IPS-18a (cell line): ENCODE data around the gene MYH9.
"Not testable (repeated sequence)": the region's sequence is repeated elsewhere in the genome, so short reads cannot be mapped to it uniquely, and the experiment has no call there.

Source experiments
- H3K27ac ChIP-seq: one replicate; pipeline ENCODE4 v1.5.1; 2013; ENCODE audit warnings: low read length
- H3K27me3 ChIP-seq: one replicate; pipeline ENCODE4 v1.6.1; 2013; ENCODE audit warnings: mild to moderate bottlenecking, low read length; ENCODE audit not compliant: control insufficient read depth, insufficient read depth
- H3K36me3 ChIP-seq: one replicate; pipeline ENCODE4 v1.6.1; 2013; ENCODE audit warnings: low read depth, low read length; ENCODE audit not compliant: control insufficient read depth
- H3K4me1 ChIP-seq: one replicate; pipeline ENCODE4 v1.6.1; 2013; ENCODE audit warnings: low read depth, low read length; ENCODE audit not compliant: control insufficient read depth
- H3K4me3 ChIP-seq: one replicate; pipeline ENCODE4 v1.5.1; 2013; ENCODE audit warnings: low read length
- H3K9ac ChIP-seq: one replicate; pipeline ENCODE4 v1.6.1; 2013; ENCODE audit warnings: mild to moderate bottlenecking, low read length, moderate library complexity
- H3K9me3 ChIP-seq: one replicate; pipeline ENCODE4 v1.6.1; 2013; ENCODE audit warnings: low read depth, low read length; ENCODE audit not compliant: control insufficient read depth

Gene MYH9

DNA sequence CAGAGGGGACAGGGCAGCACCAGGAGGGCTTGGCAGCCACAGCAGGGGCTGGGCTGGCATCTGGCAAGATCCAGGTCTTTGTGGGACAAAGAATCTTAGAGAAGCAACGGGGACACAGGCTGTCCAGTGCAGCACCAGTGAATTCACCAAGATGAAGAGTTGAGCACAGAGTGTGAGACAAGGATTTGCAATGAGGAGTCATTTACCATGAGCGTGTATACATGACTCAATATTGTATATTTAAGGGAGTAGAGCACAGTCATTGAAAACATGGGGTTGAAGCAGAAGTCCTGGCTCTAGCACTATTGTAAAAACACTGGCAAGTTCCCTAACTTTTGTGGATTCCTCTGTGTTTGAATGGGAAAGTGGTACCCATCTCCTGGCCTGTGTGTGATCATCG lies 131.3 kb downstream of the MYH9 start:
- no peaks in the 10 kb centered on the region for H3K36me3 ChIP-seq
- H3K9me3 ChIP-seq, result no peaks in the 10 kb centered on the region
- no peak overlapping the region for H3K27ac ChIP-seq
- no peaks in the 10 kb centered on the region for H3K27me3 ChIP-seq
- H3K4me3 ChIP-seq, result no peak overlapping the region
- H3K9ac ChIP-seq, result no peak overlapping the region
- peaks cover 20% of the 10 kb centered on the region for H3K4me1 ChIP-seq

DNA sequence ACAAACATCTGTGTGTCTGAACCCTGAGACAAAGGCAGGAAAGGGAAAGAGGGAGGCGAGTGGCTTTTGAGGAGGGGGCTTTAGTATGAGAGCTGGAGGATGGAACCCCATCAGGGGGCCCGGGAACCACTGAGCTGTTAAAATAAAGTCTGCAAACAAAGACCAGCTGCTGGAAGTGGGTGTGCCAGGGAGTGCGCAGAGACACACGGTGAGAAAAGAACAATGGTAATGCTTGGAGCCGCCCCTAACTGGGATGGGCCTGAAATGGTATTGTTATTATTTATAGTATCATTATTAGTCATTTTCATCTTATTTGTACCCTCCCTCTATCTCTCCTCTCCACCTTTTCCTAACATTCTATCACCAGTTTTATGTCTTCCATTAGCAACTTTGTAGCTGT lies 132.2 kb downstream of the MYH9 start:
- H3K9me3 ChIP-seq, H3K4me3 ChIP-seq, H3K27me3 ChIP-seq, H3K9ac ChIP-seq, H3K36me3 ChIP-seq, H3K27ac ChIP-seq: not testable (repeated sequence)
- H3K4me1 ChIP-seq, result peaks cover 21% of the 10 kb centered on the region

DNA sequence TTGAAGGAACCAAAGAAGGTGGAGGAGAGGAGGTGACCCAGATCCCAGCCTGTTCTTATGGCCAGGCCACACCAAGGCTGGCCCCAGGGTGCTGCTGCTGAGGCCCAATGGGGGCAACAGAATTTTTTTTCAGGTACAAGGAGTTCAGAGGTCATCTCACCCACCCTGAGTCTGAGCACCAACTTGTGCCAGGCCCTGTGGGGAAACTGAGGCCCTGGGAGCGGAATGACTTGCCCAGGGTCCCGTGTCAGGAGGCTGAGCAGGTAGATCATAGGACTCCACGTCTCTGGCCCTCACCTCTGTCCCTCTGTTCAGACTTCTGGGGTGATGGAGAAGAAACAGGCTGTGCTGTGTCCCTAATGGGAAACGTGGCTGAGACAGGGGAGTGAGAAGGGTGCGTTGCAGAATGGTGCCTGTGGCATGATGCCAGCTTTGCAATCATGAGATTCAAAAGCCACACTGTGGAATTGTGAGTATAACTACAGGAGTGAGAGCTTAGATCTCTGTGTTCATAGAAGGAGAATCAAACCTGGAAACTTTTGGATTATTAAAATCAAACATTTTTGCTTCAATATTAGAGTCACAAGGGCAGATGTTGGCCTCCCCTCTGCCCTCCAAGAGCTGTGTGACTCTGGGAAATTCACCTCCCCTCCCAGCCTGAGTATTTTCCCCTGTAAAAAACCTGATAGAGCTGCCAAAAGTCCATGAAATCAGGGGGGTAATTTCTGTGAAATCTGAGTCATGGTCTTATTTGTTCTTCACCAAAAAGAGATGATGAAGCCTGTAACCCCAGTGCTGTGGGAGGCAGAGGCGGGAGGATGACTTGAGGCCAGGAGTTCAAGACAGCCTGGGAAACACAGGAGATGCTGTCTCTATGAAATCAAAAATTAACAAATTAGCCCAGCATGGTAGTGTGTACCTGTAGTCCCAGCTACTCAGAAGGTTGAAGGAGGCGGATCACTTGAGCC lies 134.0 kb downstream of the MYH9 start:
- Histone ChIP-seq H3K27ac (no peak overlapping the region), H3K4me1 (peaks cover 11% of the 10 kb centered on the region), H3K27me3 (no peaks in the 10 kb centered on the region), H3K9ac (no peak overlapping the region), H3K36me3 (no peaks in the 10 kb centered on the region), H3K4me3 (no peak overlapping the region), H3K9me3 (no peaks in the 10 kb centered on the region)

DNA sequence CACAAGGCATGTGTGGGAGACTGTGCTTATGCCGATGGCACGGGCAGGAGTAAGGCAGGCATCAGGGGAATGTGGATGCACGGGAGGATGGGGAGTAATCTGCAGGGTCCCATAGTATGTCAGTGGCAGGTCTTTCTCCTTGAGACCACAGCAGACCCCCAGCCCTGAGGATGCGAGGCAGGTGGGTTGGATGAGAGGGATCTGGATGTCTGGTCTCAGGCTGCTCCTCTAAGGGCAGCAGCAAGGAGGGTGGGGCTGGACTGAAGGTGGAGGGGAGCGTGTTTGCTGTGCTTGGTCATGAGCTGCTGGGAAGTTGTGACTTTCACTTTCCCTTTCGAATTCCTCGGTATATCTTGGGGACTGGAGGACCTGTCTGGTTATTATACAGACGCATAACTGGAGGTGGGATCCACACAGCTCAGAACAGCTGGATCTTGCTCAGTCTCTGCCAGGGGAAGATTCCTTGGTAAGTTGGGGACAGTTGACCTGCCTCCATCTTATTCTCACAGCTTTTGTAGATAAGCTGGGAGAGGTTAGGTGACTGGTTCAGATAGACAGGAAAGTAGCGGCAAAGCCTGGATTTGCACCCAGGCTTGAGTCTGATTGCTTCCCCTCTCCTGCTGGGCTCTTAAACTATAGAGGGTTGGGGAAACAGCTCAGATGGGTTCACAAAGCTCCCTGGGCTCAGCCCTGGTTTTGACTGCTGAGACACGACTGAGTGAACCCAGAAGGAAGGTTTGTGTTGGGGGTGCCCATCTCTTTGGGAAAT lies 134.8 kb downstream of the MYH9 start, which contains the start of gene APOL1:
TSS of gene APOL1 (plus strand) at position 380 of the 769 bp plus-strand sequence. CDS start 1,823 bp downstream, outside the sequence.
- Histone ChIP-seq H3K27ac (no peak within 1 kb of the TSS), H3K4me3 (no peak within 1 kb of the TSS), H3K9me3 (no peaks in the 10 kb centered on the region), H3K27me3 (no peaks in the 10 kb centered on the region), H3K36me3 (no peaks in the 10 kb centered on the region), H3K4me1 (peaks cover 3% of the 10 kb centered on the region), H3K9ac (no peak within 1 kb of the TSS)

DNA sequence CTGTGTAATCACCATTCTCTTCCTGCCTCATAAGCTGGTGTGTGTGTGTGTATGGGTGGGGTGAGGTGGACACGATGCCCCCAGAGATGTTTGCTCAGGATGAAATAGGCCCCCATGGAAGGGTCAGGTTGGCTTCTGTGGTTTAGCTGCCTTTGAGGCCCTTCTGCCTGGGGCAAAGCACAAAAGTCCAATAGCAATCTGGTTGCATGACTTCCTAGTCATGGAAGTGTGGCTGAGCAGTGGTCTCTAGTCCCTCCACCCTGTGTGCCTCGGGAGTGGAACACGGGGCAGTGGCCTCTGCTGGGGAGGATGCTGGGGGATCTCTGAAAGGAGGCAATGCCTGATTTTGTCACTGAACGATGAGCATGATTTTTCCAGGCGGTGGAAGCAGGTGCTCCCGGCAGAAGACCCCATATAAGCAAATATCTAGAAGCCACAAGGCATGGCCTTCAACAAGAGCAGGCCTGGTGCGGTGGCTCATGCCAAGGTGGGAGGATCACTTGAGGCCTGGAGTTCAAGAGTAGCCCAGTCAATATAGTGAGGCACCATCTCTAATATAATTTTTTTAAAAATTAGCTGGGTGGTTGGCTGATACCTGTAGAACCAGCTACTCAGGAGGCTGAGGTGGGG lies 135.7 kb downstream of the MYH9 start:
- H3K4me3 ChIP-seq, H3K36me3 ChIP-seq, H3K4me1 ChIP-seq, H3K9ac ChIP-seq, H3K9me3 ChIP-seq, H3K27ac ChIP-seq, H3K27me3 ChIP-seq: not testable (repeated sequence)

DNA sequence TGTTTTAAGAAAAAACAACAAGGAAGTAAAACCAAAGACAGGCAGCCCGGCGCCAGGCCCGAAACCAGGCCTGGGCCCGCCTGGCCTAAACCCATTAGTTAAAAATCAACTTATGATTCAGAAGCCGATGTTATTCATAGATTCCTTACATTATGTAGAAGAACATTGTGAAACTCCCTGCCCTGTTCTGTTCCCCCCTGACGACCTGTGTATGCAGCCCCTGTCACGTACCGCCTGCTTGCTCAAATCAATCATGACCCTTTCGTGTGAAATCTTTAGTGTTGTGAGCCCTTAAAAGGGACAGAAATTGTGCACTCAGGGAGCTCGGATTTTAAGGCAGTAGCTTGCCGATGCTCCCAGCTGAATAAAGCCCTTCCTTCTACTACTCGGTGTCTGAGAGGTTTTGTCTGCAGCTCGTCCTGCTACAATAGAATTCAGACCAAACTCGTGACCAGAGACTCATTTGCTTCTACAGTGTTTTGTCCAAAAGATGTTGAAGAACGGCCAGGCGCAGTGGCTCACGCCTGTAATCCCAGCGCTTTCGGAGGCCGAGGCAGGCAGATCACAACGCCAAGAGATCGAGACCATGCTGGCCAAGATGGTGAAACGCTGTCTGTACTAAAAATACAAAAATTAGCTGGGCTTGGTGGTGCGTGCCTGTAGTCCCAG lies 137.3 kb downstream of the MYH9 start:
- H3K4me3 ChIP-seq, H3K4me1 ChIP-seq, H3K27me3 ChIP-seq, H3K9me3 ChIP-seq, H3K27ac ChIP-seq, H3K36me3 ChIP-seq, H3K9ac ChIP-seq: not testable (repeated sequence)

DNA sequence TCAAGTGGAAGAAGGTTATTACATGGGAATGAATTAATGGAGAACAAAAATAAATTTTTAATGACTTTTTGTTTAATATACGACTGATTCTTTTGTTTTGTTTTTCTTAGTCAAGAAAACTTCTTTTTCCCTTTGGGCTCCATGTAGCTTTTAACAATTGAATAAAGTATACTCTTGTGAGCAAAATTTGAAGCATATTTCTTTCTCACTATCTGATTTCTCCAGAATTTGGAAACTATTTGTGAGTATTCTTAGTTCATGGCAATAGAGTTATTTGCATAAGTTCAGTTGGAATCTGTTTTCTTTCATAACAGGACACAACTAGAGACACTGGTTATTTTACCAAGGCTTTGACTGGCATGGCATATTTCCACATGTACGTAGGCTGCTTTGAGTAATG lies 138.6 kb downstream of the MYH9 start:
- no peak overlapping the region for H3K27ac ChIP-seq
- H3K4me3 ChIP-seq, result no peak overlapping the region
- H3K9ac ChIP-seq, result no peak overlapping the region
- H3K27me3 ChIP-seq, result no peaks in the 10 kb centered on the region
- H3K9me3 ChIP-seq, result no peaks in the 10 kb centered on the region
- H3K4me1 ChIP-seq, result peaks cover 3% of the 10 kb centered on the region
- H3K36me3 ChIP-seq, result no peaks in the 10 kb centered on the region

DNA sequence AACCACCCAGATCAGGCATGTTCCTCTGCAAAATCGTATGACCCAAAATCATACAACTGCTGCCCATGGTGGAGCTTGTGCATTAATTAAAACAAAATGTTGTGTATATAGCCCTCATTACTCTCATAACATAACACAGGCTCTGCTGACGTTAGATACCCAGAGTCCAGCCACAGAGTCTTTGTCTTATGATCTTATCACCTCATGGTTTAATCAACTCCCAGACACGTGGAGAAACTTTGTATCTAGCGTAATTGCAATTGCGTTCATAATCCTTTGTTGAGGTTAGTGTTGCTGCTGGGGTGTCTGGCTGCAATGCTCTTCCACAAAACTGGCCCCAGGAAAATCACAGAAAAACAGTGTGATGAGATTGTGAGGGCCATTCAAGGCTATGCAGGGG lies 139.8 kb downstream of the MYH9 start:
- Histone ChIP-seq H3K4me3 (no peak overlapping the region), H3K9me3 (no peaks in the 10 kb centered on the region), H3K27me3 (no peaks in the 10 kb centered on the region), H3K27ac (no peak overlapping the region), H3K36me3 (no peaks in the 10 kb centered on the region), H3K4me1 (peaks cover 3% of the 10 kb centered on the region), H3K9ac (no peak overlapping the region)

DNA sequence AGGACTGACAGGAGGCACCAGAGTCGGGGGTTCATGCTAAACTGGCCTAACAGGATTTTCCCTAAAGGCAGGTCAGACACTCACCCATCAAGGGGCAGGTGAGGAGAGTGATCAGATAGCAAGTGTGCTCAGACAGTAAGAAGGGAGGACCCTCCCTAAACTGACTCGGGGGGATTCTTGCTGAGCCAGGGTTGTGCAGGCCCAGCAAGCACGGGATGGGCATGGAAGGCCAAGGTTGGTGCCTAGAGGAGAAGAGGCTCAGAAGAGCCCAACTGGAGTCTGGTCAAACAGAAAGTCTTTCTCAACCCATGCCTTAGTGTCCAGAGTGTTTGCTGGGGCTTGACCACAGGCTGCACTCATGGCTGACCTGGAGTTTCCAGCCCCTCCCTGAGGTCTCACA lies 141.0 kb downstream of the MYH9 start:
- H3K4me3 ChIP-seq, result no peak overlapping the region
- H3K9ac ChIP-seq, result no peak overlapping the region
- H3K36me3 ChIP-seq, result no peaks in the 10 kb centered on the region
- H3K4me1 ChIP-seq, result peaks cover 3% of the 10 kb centered on the region
- no peaks in the 10 kb centered on the region for H3K27me3 ChIP-seq
- no peaks in the 10 kb centered on the region for H3K9me3 ChIP-seq
- H3K27ac ChIP-seq, result no peak overlapping the region

DNA sequence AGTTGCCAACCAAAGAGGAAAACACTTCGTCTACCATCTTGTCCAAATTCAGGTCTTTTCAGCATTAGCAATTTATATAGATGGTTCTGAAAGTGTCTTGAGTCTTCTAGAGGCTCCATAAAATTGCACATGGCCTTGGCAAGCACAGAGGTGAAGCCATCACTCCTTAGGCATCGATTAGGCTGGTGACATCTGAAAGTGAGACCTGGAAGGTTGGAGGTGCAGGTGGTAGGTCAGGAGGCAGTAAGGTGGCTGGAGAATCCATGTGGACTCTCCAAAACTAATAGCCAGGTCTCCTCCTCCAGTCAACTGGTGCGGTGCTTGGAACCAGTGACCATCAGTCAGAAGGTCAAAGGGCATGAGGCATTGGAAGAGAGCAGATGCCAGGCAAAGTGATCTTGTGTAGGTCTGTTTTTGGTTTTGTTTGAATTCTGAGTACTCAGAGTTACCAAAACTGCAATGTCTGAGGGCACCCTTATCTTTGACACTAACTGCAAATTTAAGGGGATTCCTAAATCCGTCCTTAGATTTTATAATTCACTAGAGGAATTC lies 141.9 kb downstream of the MYH9 start:
- H3K9me3 ChIP-seq, result no peaks in the 10 kb centered on the region
- no peaks in the 10 kb centered on the region for H3K36me3 ChIP-seq
- no peak overlapping the region for H3K4me3 ChIP-seq
- H3K27me3 ChIP-seq, result no peaks in the 10 kb centered on the region
- no peak overlapping the region for H3K9ac ChIP-seq
- H3K4me1 ChIP-seq, result no peaks in the 10 kb centered on the region
- no peak overlapping the region for H3K27ac ChIP-seq
